HG02852 (cell line): Measurements from ENCODE around the gene SPTY2D1.
"Not testable (repeated sequence)": the region's sequence is repeated elsewhere in the genome, so short reads cannot be mapped to it uniquely, and the experiment has no call there.

Experiments used
- ATAC-seq: cut with Tn5 transposase; IDR thresholded peaks from one replicate; pipeline ENCODE4 v1.9.1; 2021; ENCODE audit warnings: mild to moderate bottlenecking, moderate library complexity; ENCODE audit not compliant: unreplicated experiment

The SPTY2D1 gene

GRCh38 chr11:18634140-18635032, at the start of gene SPTY2D1:
SPTY2D1 (minus strand) TSS chr11:18634342; CDS start chr11:18634257, 85 bp downstream.
- peak; percentile 98 for ATAC-seq

- ATAC-seq: no peak
These were observed 48.3 kb upstream of the SPTY2D1 start for GRCh38 chr11:18682466-18682865.

GRCh38 chr11:18681949-18682348, 47.8 kb upstream of the SPTY2D1 start:
- ATAC-seq: not testable (repeated sequence)

GRCh38 chr11:18677560-18677959, 43.4 kb upstream of the SPTY2D1 start:
- no peak for ATAC-seq

GRCh38 chr11:18676803-18677202, 42.7 kb upstream of the SPTY2D1 start:
- no peak for ATAC-seq

GRCh38 chr11:18672209-18672608, 38.1 kb upstream of the SPTY2D1 start:
- ATAC-seq: not testable (repeated sequence)

GRCh38 chr11:18671246-18671645, 37.1 kb upstream of the SPTY2D1 start:
- no peak for ATAC-seq

GRCh38 chr11:18669711-18670110, 35.6 kb upstream of the SPTY2D1 start:
- no peak for ATAC-seq

- ATAC-seq: no peak
These were observed 35.1 kb upstream of the SPTY2D1 start for GRCh38 chr11:18669219-18669596.

- no peak for ATAC-seq
These were observed 34.0 kb upstream of the SPTY2D1 start for GRCh38 chr11:18668131-18668530.

- not testable (repeated sequence) for ATAC-seq
These were observed 31.3 kb upstream of the SPTY2D1 start for GRCh38 chr11:18665353-18665872.

- no peak for ATAC-seq
These were observed 23.5 kb upstream of the SPTY2D1 start for GRCh38 chr11:18657673-18658072.

- no peak for ATAC-seq
These were observed 16.9 kb upstream of the SPTY2D1 start for GRCh38 chr11:18650859-18651557.

GRCh38 chr11:18650353-18650752, 16.2 kb upstream of the SPTY2D1 start:
- no peak for ATAC-seq

GRCh38 chr11:18643034-18643433, 8.9 kb upstream of the SPTY2D1 start:
- not testable (repeated sequence) for ATAC-seq

- ATAC-seq: no peak
These were observed 7.5 kb upstream of the SPTY2D1 start for GRCh38 chr11:18641677-18642076.

- peak; percentile 42 for ATAC-seq
These were observed 644 bp downstream of the SPTY2D1 start for GRCh38 chr11:18633256-18634139.

GRCh38 chr11:18632841-18633240, 1.3 kb downstream of the SPTY2D1 start:
- ATAC-seq: no peak

GRCh38 chr11:18624161-18624560, 10.0 kb downstream of the SPTY2D1 start:
- ATAC-seq: no peak

- ATAC-seq: no peak
These were observed 10.4 kb downstream of the SPTY2D1 start for GRCh38 chr11:18623707-18624106.
